H9 (cell line): Measurements from ENCODE around the gene DTWD2. TPM values are rescaled to one million over a fixed set of nuclear protein-coding genes. Genes with fewer than 3 reads are reported as not detected.

Experiments used
- DNase-seq: peaks from one replicate; pipeline ENCODE4 v3.0.0-alpha.2; 2017
- H2AFZ ChIP-seq: one replicate; pipeline ENCODE4 v1.6.1; 2013; ENCODE audit warnings: mild to moderate bottlenecking, low read length, control low read depth, moderate library complexity
- H2AK5ac ChIP-seq: 2 replicates; pipeline ENCODE4 v1.6.1; 2013; ENCODE audit warnings: low read length, control low read depth, mixed read lengths; ENCODE audit not compliant: insufficient read length
- H2BK120ac ChIP-seq: one replicate; pipeline ENCODE4 v1.6.1; 2013; ENCODE audit warnings: low read depth, mild to moderate bottlenecking, low read length, control low read depth, inconsistent platforms; ENCODE audit not compliant: poor library complexity, severe bottlenecking
- H2BK12ac ChIP-seq: 2 replicates; pipeline ENCODE4 v1.6.1; 2013; ENCODE audit warnings: low read length, control low read depth, mixed read lengths, low read depth; ENCODE audit not compliant: insufficient read length
- H2BK15ac ChIP-seq: 2 replicates; pipeline ENCODE4 v1.6.1; 2013; ENCODE audit warnings: low read depth, low read length, control low read depth
- H2BK20ac ChIP-seq: one replicate; pipeline ENCODE4 v1.6.1; 2013; ENCODE audit warnings: low read depth, mild to moderate bottlenecking, low read length, control low read depth, inconsistent platforms; ENCODE audit not compliant: poor library complexity, severe bottlenecking
- H2BK5ac ChIP-seq: 2 replicates; pipeline ENCODE4 v1.6.1; 2013; ENCODE audit warnings: low read length, control low read depth, mixed read lengths; ENCODE audit not compliant: insufficient read length
- H3K14ac ChIP-seq: 2 replicates; pipeline ENCODE4 v1.6.1; 2013; ENCODE audit warnings: low read length, control low read depth; ENCODE audit not compliant: insufficient read depth
- H3K18ac ChIP-seq: 2 replicates; pipeline ENCODE4 v1.6.1; 2013; ENCODE audit warnings: low read depth, mild to moderate bottlenecking, mixed read lengths, low read length, control low read depth; ENCODE audit not compliant: insufficient read length
- H3K23ac ChIP-seq: 2 replicates; pipeline ENCODE4 v1.6.1; 2013; ENCODE audit warnings: low read length, control low read depth, mixed read lengths, low read depth; ENCODE audit not compliant: insufficient read length
- H3K23me2 ChIP-seq: 2 replicates; pipeline ENCODE4 v1.6.1; 2013; ENCODE audit warnings: low read depth, mild to moderate bottlenecking, mixed read lengths, low read length, control low read depth; ENCODE audit not compliant: insufficient read length, poor library complexity, severe bottlenecking
- H3K27ac ChIP-seq: 2 replicates; pipeline ENCODE4 v1.5.1; 2013; ENCODE audit warnings: low read length, control low read depth, mixed read lengths, low read depth; ENCODE audit not compliant: insufficient read length
- H3K27me3 ChIP-seq: 2 replicates; pipeline ENCODE4 v1.6.1; 2013; ENCODE audit warnings: low read length, control low read depth, inconsistent platforms; ENCODE audit not compliant: insufficient read depth
- H3K4ac ChIP-seq: 2 replicates; pipeline ENCODE4 v1.6.1; 2013; ENCODE audit warnings: low read depth, mild to moderate bottlenecking, control low read depth, inconsistent platforms, low read length, moderate library complexity
- H3K4me1 ChIP-seq: 2 replicates; pipeline ENCODE4 v1.6.1; 2013; ENCODE audit warnings: low read length, control low read depth, inconsistent platforms; ENCODE audit not compliant: insufficient read depth
- H3K4me2 ChIP-seq: 2 replicates; pipeline ENCODE4 v1.6.1; 2013; ENCODE audit warnings: low read length, control low read depth, mixed read lengths; ENCODE audit not compliant: insufficient read length, insufficient read depth
- H3K56ac ChIP-seq: 2 replicates; pipeline ENCODE4 v1.6.1; 2013; ENCODE audit warnings: low read depth, mild to moderate bottlenecking, mixed read lengths, low read length, control low read depth; ENCODE audit not compliant: insufficient read length
- H3K79me1 ChIP-seq: 2 replicates; pipeline ENCODE4 v1.6.1; 2013; ENCODE audit warnings: low read depth, mild to moderate bottlenecking, moderate library complexity, low read length, control low read depth, inconsistent platforms; ENCODE audit not compliant: insufficient read depth, poor library complexity, severe bottlenecking
- H3K79me2 ChIP-seq: 2 replicates; pipeline ENCODE4 v1.6.1; 2013; ENCODE audit warnings: low read length, control low read depth, inconsistent platforms; ENCODE audit not compliant: insufficient read depth
- H3K9ac ChIP-seq: 2 replicates; pipeline ENCODE4 v1.6.1; 2013; ENCODE audit warnings: low read length, control low read depth, mixed read lengths; ENCODE audit not compliant: insufficient read length; ENCODE audit errors: extremely low read depth
- H3K9me3 ChIP-seq: one replicate; pipeline ENCODE4 v1.6.1; 2013; ENCODE audit warnings: low read depth, low read length, inconsistent platforms; ENCODE audit not compliant: control insufficient read depth
- H3T11ph ChIP-seq: one replicate; pipeline ENCODE4 v1.6.1; 2013; ENCODE audit warnings: mild to moderate bottlenecking, low read length, control low read depth, inconsistent platforms
- H4K20me1 ChIP-seq: one replicate; pipeline ENCODE4 v1.6.1; 2013; ENCODE audit not compliant: control insufficient read depth, insufficient read length, insufficient read depth
- H4K5ac ChIP-seq: 2 replicates; pipeline ENCODE4 v1.6.1; 2013; ENCODE audit warnings: low read depth, mild to moderate bottlenecking, mixed read lengths, low read length, control low read depth; ENCODE audit not compliant: insufficient read length
- H4K8ac ChIP-seq: replicated peaks from 2 replicates; pipeline ENCODE4 v1.6.1; 2013; ENCODE audit warnings: low read length, control low read depth, mixed read lengths, low read depth; ENCODE audit not compliant: insufficient read length
- H4K91ac ChIP-seq: 2 replicates; pipeline ENCODE4 v1.6.1; 2013; ENCODE audit warnings: low read depth, mild to moderate bottlenecking, moderate library complexity, mixed read lengths, low read length, control low read depth; ENCODE audit not compliant: insufficient read length
- H3K27ac Mint-ChIP-seq, 3 experiments: 2 replicates in 2 of 3; 3 replicates in 1 of 3; pipeline ENCODE4 v1.8.0; 2020 to 2021; ENCODE audit warnings: mixed read lengths in 3 of 3, mild to moderate bottlenecking in 1 of 3, moderate library complexity in 1 of 3
- H3K27me3 Mint-ChIP-seq: 2 replicates; pipeline ENCODE4 v1.8.0; 2021; ENCODE audit warnings: low read depth, mild to moderate bottlenecking, moderate library complexity, mixed read lengths
- H3K36me3 Mint-ChIP-seq, 3 experiments: 2 replicates in 2 of 3; 3 replicates in 1 of 3; pipeline ENCODE4 v1.8.0; 2020 to 2021; ENCODE audit warnings: low read depth in 3 of 3, mixed read lengths in 3 of 3; ENCODE audit not compliant: insufficient read depth in 1 of 3
- H3K4me1 Mint-ChIP-seq, 2 experiments: 2 replicates each; pipeline ENCODE4 v1.8.0; 2020; ENCODE audit warnings: mixed read lengths in 2 of 2
- H3K4me3 Mint-ChIP-seq, 2 experiments: 2 replicates in 1 of 2; 3 replicates in 1 of 2; pipeline ENCODE4 v1.8.0; 2020 to 2021; ENCODE audit warnings: mild to moderate bottlenecking in 2 of 2, mixed read lengths in 2 of 2, moderate library complexity in 1 of 2
- H3K9me3 Mint-ChIP-seq, 2 experiments: 2 replicates in 1 of 2; 3 replicates in 1 of 2; pipeline ENCODE4 v1.8.0; 2020; ENCODE audit warnings: mild to moderate bottlenecking in 2 of 2, mixed read lengths in 2 of 2, moderate library complexity in 1 of 2
- WGBS: extraction: QIAGEN DNeasy Blood & Tissue Kit; methylation state at CpG from one replicate; pipeline ENCODE4 v1.1.7; 2013; ENCODE audit warnings: missing lambda C conversion rate, low lambda C conversion rate, mixed read lengths; ENCODE audit not compliant: insufficient read length; ENCODE audit errors: extremely low coverage; 5-methylcytosine and 5-hydroxymethylcytosine counted together
- total RNA-seq: library from RNA; stranded (reverse); gene quantifications from 2 replicates; pipeline ENCODE4 v1.2.1, GENCODE V29; 2021
- TF ChIP-seq, protein P1 (sequence below): fragments of 200-600 bp; sonication (generic); conservative IDR thresholded peaks from 3 replicates; pipeline ENCODE4 v1.8.0; 2021; ENCODE audit warnings: antibody characterized with exemption, mild to moderate bottlenecking

Gene DTWD2
- total RNA-seq, 1 experiment from 2014 or later: 10.8 TPM

DNA sequence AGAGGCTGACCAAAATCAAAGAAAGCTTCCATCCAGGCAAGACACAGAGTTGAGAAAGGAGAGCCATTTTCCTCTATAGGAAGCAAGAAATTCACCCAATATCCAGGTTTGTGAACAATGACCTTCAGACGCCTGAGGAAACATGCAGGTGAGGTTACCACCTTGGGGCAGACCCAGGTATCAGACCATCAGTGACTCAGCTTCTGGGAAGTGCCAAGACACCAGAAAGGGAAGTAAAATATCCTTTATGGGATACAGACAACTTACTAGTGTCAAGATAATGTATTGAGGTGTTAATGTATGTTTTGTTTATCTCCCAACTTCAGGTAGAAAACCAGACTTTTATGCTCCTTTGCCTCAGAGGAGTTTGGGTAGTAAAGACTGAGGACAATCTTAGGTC, 2.2 kb upstream of the DTWD2 start:
- no peak overlapping the region for H3K4ac ChIP-seq
- Mint-ChIP-seq H3K36me3 (peaks cover 2 to 12% (median 5%) of the 10 kb centered on the region in 3 experiments; a peak in 4 of 7 replicates), H3K27ac (no peak overlapping the region), H3K4me3 (no peak overlapping the region), H3K9me3 (peaks cover 17 to 22% of the 10 kb centered on the region in 2 experiments), H3K4me1 (peaks cover 12 to 13% of the 10 kb centered on the region in 2 experiments), H3K27me3 (no peaks in the 10 kb centered on the region; the same call in 1 of the 2 replicates)
- no peak overlapping the region for H4K8ac ChIP-seq
- H3K56ac ChIP-seq: no peak overlapping the region
- no peak overlapping the region for H3T11ph ChIP-seq
- no peak overlapping the region for H2BK12ac ChIP-seq
- no peak overlapping the region for H2BK5ac ChIP-seq
- H3K4me2 ChIP-seq: no peak overlapping the region
- H3K4me1 ChIP-seq: no peaks in the 10 kb centered on the region
- H3K23ac ChIP-seq: no peak overlapping the region
- no CpG with 5 or more reads among the region's 1 CpG for WGBS
- H4K91ac ChIP-seq: no peak overlapping the region
- H4K5ac ChIP-seq: no peak overlapping the region
- no peak overlapping the region for H2AFZ ChIP-seq
- no peak overlapping the region for H2BK20ac ChIP-seq
- no peaks in the 10 kb centered on the region for H3K27me3 ChIP-seq
- H2AK5ac ChIP-seq: no peak overlapping the region
- H2BK120ac ChIP-seq: no peak overlapping the region
- H3K9ac ChIP-seq: no peak overlapping the region
- no peak overlapping the region for H3K18ac ChIP-seq
- no peak for DNase-seq
- H3K9me3 ChIP-seq: peaks cover 9% of the 10 kb centered on the region
- no peaks in the 10 kb centered on the region for H3K79me1 ChIP-seq
- no peak overlapping the region for H3K27ac ChIP-seq
- no peak overlapping the region for H3K14ac ChIP-seq
- TF ChIP-seq, protein P1, sequence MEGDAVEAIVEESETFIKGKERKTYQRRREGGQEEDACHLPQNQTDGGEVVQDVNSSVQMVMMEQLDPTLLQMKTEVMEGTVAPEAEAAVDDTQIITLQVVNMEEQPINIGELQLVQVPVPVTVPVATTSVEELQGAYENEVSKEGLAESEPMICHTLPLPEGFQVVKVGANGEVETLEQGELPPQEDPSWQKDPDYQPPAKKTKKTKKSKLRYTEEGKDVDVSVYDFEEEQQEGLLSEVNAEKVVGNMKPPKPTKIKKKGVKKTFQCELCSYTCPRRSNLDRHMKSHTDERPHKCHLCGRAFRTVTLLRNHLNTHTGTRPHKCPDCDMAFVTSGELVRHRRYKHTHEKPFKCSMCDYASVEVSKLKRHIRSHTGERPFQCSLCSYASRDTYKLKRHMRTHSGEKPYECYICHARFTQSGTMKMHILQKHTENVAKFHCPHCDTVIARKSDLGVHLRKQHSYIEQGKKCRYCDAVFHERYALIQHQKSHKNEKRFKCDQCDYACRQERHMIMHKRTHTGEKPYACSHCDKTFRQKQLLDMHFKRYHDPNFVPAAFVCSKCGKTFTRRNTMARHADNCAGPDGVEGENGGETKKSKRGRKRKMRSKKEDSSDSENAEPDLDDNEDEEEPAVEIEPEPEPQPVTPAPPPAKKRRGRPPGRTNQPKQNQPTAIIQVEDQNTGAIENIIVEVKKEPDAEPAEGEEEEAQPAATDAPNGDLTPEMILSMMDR: no peak
- H3K23me2 ChIP-seq: no peaks in the 10 kb centered on the region
- H3K79me2 ChIP-seq: no peaks in the 10 kb centered on the region
- H4K20me1 ChIP-seq: no peaks in the 10 kb centered on the region
- H2BK15ac ChIP-seq: no peak overlapping the region
